Spinal cord (tissue), 10 donors: ENCODE data around the gene SERTAD4. TPM values are rescaled to one million over a fixed set of nuclear protein-coding genes. Genes with fewer than 3 reads are reported as not detected.

ENCODE experiments used
- DNase-seq, 6 donors: peaks; one replicate each; pipeline versions ENCODE4 v3.0.0 to v3.0.0-alpha.2; 2013 to 2015; ENCODE audit warnings: low spot score in 6 of 6, low read depth in 4 of 6
- H3K27ac ChIP-seq: one replicate; pipeline ENCODE4 v1.5.1; 2013; ENCODE audit warnings: low read depth, low read length, control low read depth
- H3K27me3 ChIP-seq: one replicate; pipeline ENCODE4 v1.6.1; 2013; ENCODE audit warnings: low read length; ENCODE audit not compliant: control insufficient read depth, insufficient read depth
- H3K36me3 ChIP-seq: one replicate; pipeline ENCODE4 v1.6.1; 2013; ENCODE audit warnings: low read length; ENCODE audit not compliant: control insufficient read depth, insufficient read depth
- H3K4me1 ChIP-seq: one replicate; pipeline ENCODE4 v1.6.1; 2013; ENCODE audit warnings: low read length; ENCODE audit not compliant: control insufficient read depth, insufficient read depth
- H3K4me3 ChIP-seq: one replicate; pipeline ENCODE4 v1.5.1; 2013; ENCODE audit warnings: low read depth, low read length, control low read depth
- H3K9me3 ChIP-seq: one replicate; pipeline ENCODE4 v1.6.1; 2013; ENCODE audit warnings: low read length; ENCODE audit not compliant: control insufficient read depth, insufficient read depth
- WGBS: methylation state at CpG from one replicate; pipeline ENCODE4 v1.1.5; 2013; ENCODE audit warnings: missing lambda C conversion rate; ENCODE audit not compliant: insufficient coverage; 5-methylcytosine and 5-hydroxymethylcytosine counted together
- polyA plus RNA-seq, 2 donors: library from polyadenylated mRNA; unstranded; fragments of 120-200 nt; gene quantifications; one replicate each; pipeline ENCODE4 v1.2.1, GENCODE V29; 2013; ENCODE audit not compliant: insufficient read length in 2 of 2
- total RNA-seq, 2 donors: library from RNA; depleted of rRNA in 1 of 2; stranded (reverse); fragments of 120-200 nt in 1 of 2; fragments of >200 nt in 1 of 2; gene quantifications; one replicate each; pipeline versions ENCODE4 v1.2.3 to v1.2.4, GENCODE V29; 2013 to 2014
- donor health status: healthy.

Gene SERTAD4
- total and polyA plus RNA-seq, 4 donors, result 5.3 to 10.2 (median 8.2) TPM

- Histone ChIP-seq H3K9me3 (no peaks in the 10 kb centered on the region), H3K4me3 (no peak overlapping the region), H3K4me1 (peaks cover 15% of the 10 kb centered on the region), H3K27ac (no peak overlapping the region), H3K27me3 (no peaks in the 10 kb centered on the region), H3K36me3 (peaks cover 8% of the 10 kb centered on the region)
- WGBS, result 76% methylated on average over 2 of the region's 7 CpGs
- peak in 1 of 6 donors; percentile 43 for DNase-seq
Observed at GRCh38 chr1:210239349-210240111, 6.9 kb downstream of the SERTAD4 start.

DNA sequence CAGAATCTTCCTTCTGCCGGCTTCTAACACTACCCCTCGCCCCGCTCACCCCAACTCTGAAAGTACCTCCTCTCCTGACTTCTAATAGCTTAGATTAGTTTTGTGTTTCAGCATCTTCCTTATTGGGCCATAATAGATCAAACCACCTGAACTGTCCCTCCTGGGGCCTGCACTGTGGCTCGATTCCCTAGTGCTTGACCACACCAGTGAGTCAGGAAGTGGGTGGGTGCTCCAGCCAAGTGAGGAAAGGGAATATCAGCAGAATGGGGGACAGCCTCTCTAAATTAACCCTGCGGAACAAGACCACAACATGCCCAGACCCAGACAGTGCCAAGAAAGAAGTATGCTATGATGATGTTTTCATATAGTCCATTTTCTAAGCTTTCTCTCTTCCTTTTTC, 8.5 kb downstream of the SERTAD4 start:
- Histone ChIP-seq H3K4me3 (no peak overlapping the region), H3K9me3 (no peaks in the 10 kb centered on the region), H3K36me3 (peaks cover 8% of the 10 kb centered on the region), H3K27me3 (no peaks in the 10 kb centered on the region), H3K4me1 (peaks cover 15% of the 10 kb centered on the region), H3K27ac (no peak overlapping the region)
- no CpG with 5 or more reads among the region's 5 CpGs for WGBS
- DNase-seq, result no peak

DNA sequence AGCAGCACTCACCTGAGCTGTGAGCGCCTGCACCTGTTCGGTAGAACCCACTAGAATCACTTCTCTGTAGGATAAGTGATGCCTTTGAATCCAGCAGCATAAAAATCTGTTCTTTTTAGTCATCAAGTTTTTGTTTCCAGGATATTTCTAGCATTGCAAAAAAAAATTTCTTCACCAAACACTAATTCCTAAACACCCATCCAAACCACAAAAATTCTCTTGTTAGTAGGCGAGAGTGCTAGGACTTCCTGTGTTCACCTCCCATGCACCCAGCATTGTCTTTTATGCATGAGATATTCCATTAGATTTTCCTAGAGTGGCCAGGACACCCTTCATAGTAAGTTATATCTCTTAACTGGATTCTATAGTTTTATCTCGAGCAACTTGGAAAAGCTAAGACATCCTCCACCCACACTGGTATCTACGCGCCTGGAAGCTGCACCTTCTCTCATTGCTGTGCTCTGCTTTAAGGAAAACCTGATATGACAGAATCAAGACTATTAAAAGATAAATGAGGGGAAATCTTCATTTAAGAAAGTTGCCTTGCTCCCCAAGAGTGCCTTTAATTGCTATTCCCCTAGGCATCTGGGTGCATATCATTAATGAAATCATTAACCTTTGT, 12.3 kb downstream of the SERTAD4 start:
- DNase-seq, result no peak
- WGBS, result 100% methylated on average over 1 of the region's 6 CpGs
- no peaks in the 10 kb centered on the region for H3K9me3 ChIP-seq
- H3K27me3 ChIP-seq, result no peaks in the 10 kb centered on the region
- H3K4me3 ChIP-seq, result no peak overlapping the region
- H3K36me3 ChIP-seq, result peaks cover 4% of the 10 kb centered on the region
- H3K27ac ChIP-seq, result no peak overlapping the region
- H3K4me1 ChIP-seq, result no peaks in the 10 kb centered on the region

- 76% methylated on average over 2 of the region's 6 CpGs for WGBS
- Histone ChIP-seq H3K27me3 (no peaks in the 10 kb centered on the region), H3K9me3 (no peaks in the 10 kb centered on the region), H3K27ac (no peak overlapping the region), H3K4me3 (no peak overlapping the region), H3K36me3 (peaks cover 4% of the 10 kb centered on the region), H3K4me1 (peaks cover 9% of the 10 kb centered on the region)
- DNase-seq, result no peak
Observed at GRCh38 chr1:210246447-210246846, 13.9 kb downstream of the SERTAD4 start.

DNA sequence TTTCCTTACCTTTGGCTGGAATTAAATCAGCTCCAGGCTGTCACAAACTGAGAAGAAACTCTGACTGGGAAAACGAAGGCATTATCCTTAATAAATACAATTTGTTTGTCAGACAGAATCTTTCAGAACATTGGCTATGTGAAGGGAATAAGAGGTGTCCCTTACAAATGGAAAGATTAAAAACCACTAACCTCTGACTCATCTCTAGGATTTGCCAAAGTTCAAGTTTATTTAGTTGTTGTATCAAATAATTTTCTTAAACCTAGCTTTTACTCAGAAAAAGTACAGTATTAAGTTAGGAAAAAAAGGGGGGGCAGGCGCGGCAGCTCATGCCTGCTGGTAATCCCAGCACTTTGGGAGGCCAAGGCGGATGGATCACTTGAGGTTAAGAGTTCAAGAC, 15.7 kb downstream of the SERTAD4 start:
- Histone ChIP-seq H3K4me3 (no peak overlapping the region), H3K9me3 (no peaks in the 10 kb centered on the region), H3K36me3 (no peaks in the 10 kb centered on the region), H3K27ac (no peak overlapping the region), H3K4me1 (peaks cover 27% of the 10 kb centered on the region), H3K27me3 (no peaks in the 10 kb centered on the region)
- DNase-seq, result no peak
- 100% methylated on average over 3 of the region's 4 CpGs for WGBS

GRCh38 chr1:210250665-210250997, 18.0 kb downstream of the SERTAD4 start:
- no peaks in the 10 kb centered on the region for H3K9me3 ChIP-seq
- H3K4me3 ChIP-seq, result peak overlapping the region; percentile 36
- peak overlapping the region; percentile 72 for H3K27ac ChIP-seq
- H3K4me1 ChIP-seq, result peaks cover 32% of the 10 kb centered on the region
- no peaks in the 10 kb centered on the region for H3K36me3 ChIP-seq
- 0% methylated on average over 7 of the region's 11 CpGs for WGBS
- peak in 2 of 6 donors; percentile 88 to 96 for DNase-seq
- H3K27me3 ChIP-seq, result peaks cover 3% of the 10 kb centered on the region

GRCh38 chr1:210250998-210251679, 18.5 kb downstream of the SERTAD4 start:
- WGBS, result 0% methylated on average over 22 of the region's 37 CpGs
- peak in 3 of 6 donors; percentile 75 to 97 (median 93) for DNase-seq
- peaks cover 3% of the 10 kb centered on the region for H3K27me3 ChIP-seq
- peak overlapping the region; percentile 72 for H3K27ac ChIP-seq
- H3K4me3 ChIP-seq, result peak overlapping the region; percentile 36
- peaks cover 32% of the 10 kb centered on the region for H3K4me1 ChIP-seq
- H3K36me3 ChIP-seq, result no peaks in the 10 kb centered on the region
- no peaks in the 10 kb centered on the region for H3K9me3 ChIP-seq

DNA sequence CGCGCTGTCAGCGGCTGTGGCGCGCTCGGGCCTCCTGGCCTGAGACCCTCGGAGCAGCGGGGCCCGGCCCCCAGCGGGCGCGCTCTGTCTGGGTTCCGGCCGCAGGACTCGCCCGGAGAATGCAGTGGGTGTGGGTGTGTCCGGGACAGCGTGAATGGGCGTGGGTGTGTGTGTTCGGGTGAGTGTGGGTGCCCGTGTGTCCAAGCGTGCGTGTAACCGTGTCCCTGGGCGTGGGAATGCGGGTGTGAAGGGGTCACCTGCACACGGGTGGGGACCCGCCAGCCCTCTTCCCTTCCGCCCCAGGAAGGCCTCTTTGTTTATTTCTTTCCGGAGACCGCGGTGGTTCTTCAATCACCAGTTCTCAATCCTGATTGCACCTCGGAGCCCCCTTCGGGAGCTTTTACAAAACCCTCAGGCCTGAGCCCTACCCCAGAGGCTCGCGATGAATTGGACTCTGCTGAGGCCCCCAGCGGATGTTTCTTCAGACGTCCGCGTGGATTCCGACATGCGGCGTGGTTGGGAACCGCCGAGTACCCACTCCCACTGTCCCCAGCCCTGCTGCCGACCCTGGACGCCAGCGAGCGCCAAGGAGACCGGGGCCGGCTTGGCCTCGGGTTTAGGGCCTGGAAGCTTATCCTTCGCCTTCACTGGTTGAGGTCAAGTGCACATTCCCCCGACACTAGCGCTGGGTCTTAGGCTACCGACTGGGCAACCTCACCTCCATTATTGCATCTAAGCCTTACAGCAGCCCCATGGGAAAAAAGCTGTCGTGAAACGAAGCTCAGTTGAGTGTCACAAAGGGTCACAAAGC, 19.3 kb downstream of the SERTAD4 start:
- Histone ChIP-seq H3K4me1 (peaks cover 32% of the 10 kb centered on the region), H3K4me3 (peak overlapping the region; percentile 36), H3K9me3 (no peaks in the 10 kb centered on the region), H3K36me3 (no peaks in the 10 kb centered on the region), H3K27me3 (peaks cover 3% of the 10 kb centered on the region), H3K27ac (peak overlapping the region; percentile 62)
- 12% methylated on average over 57 of the region's 58 CpGs for WGBS
- DNase-seq, result peak in 1 of 6 donors; percentile 74

DNA sequence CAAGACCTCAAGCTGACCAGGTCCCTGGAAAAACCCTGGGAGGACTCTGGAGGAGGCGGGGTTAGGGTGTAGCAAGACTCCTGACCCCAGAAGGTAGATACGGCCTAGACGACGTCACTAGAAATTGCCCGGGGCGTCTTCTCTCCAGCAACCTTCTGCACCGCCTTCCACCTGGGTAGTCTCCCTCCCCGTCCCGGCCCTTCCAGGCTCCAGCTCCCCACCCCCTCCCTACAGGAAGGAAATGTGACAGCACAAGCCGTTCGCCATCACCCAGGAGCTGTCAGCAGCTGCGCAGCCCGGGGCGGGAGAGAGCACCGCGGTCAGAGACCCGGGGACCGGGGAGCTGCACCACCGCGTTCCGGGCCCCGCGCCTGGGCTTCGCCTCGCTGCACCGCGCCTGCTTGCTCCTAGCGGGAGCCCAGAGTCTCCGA, 20.0 kb downstream of the SERTAD4 start:
- H3K27ac ChIP-seq, result no peak overlapping the region
- DNase-seq, result peak in 2 of 6 donors; percentile 41 to 74
- no peaks in the 10 kb centered on the region for H3K9me3 ChIP-seq
- H3K27me3 ChIP-seq, result peaks cover 3% of the 10 kb centered on the region
- H3K36me3 ChIP-seq, result no peaks in the 10 kb centered on the region
- 36% methylated on average over 27 of the region's 29 CpGs for WGBS
- H3K4me3 ChIP-seq, result no peak overlapping the region
- H3K4me1 ChIP-seq, result peaks cover 36% of the 10 kb centered on the region
